Kidney (tissue), 11 donors: Measurements from ENCODE around the gene PDE4DIP. TPM values are rescaled to one million over a fixed set of nuclear protein-coding genes. Genes with fewer than 3 reads are reported as not detected.
"Not testable (repeated sequence)": the region's sequence is repeated elsewhere in the genome, so short reads cannot be mapped to it uniquely, and the experiment has no call there.

Source experiments
- DNase-seq, 5 donors: peaks; one replicate each; pipeline ENCODE4 v3.0.0-alpha.2; 2013 to 2020
- FAIRE-seq: peaks from 2 replicates; lab custom pipeline; 2012; peaks lifted over from hg19 to GRCh38; lab: Jason Lieb, UNC
- H3K27ac ChIP-seq, 2 donors: one replicate each; pipeline ENCODE4 v1.7.0; 2013; ENCODE audit warnings: low read depth in 2 of 2, low read length in 2 of 2, inconsistent platforms in 1 of 2
- H3K27me3 ChIP-seq: one replicate; pipeline ENCODE4 v1.7.1; 2013; ENCODE audit warnings: low read length, inconsistent platforms; ENCODE audit not compliant: control insufficient read depth, insufficient read depth
- H3K36me3 ChIP-seq, 3 donors: one replicate each; pipeline versions ENCODE4 v1.7.0 to v1.7.1; 2013; ENCODE audit warnings: low read length in 3 of 3, control low read depth in 1 of 3, inconsistent platforms in 1 of 3; ENCODE audit not compliant: insufficient read depth in 3 of 3, control insufficient read depth in 2 of 3
- H3K4me1 ChIP-seq, 3 donors: one replicate each; pipeline versions ENCODE4 v1.7.0 to v1.7.1; 2013; ENCODE audit warnings: low read length in 3 of 3, inconsistent platforms in 1 of 3, low read depth in 1 of 3; ENCODE audit not compliant: control insufficient read depth in 2 of 3, insufficient read depth in 2 of 3
- H3K4me3 ChIP-seq, 3 donors: one replicate each; pipeline versions ENCODE4 v1.7.0 to v1.8.1; 2013; ENCODE audit warnings: low read length in 3 of 3, control low read depth in 1 of 3, inconsistent platforms in 1 of 3
- H3K9ac ChIP-seq, 3 donors: one replicate each; pipeline versions ENCODE4 v1.7.0 to v1.7.1; 2013; ENCODE audit warnings: low read length in 3 of 3, control low read depth in 1 of 3, inconsistent platforms in 1 of 3
- H3K9me3 ChIP-seq, 3 donors: one replicate each; pipeline versions ENCODE4 v1.7.0 to v1.7.1; 2013; ENCODE audit warnings: low read length in 3 of 3, control low read depth in 1 of 3, inconsistent platforms in 1 of 3; ENCODE audit not compliant: control insufficient read depth in 2 of 3, insufficient read depth in 1 of 3
- intact Hi-C: fragments of 100-400 bp; cut with DNase I; formaldehyde crosslinking; loops from one replicate; pipeline ENCODE4 v1.11.1; 2022
- polyA plus RNA-seq: library from polyadenylated mRNA; stranded (reverse); fragments of 350-450 nt; fragmentation: Illumina TruSeq; extraction: RNeasy Lipid Tissue Mini Kit (QIAGEN cat#74804); gene quantifications from one replicate; pipeline ENCODE4 v1.2.3, GENCODE V29; 2014; ENCODE audit warnings: low read depth, low replicate concordance; ENCODE audit not compliant: insufficient read depth
- total RNA-seq: library from RNA; stranded (reverse); fragmentation: NEBNext Ultra II Directional; extraction: Animal tissue kit (Norgen Biotek cat#: 25700); gene quantifications from one replicate; pipeline ENCODE4 v1.2.1, GENCODE V29; 2021
- donor health status: control.
- donor health status: control.
- donor health status: DM: yes; HTN: yes; CAD: no.
- donor health status: Normal renal cell carcinoma (clear cell type).

PDE4DIP gene
- total and polyA plus RNA-seq, 2 donors from 2014 or later = 50.1 to 148 TPM

DNA sequence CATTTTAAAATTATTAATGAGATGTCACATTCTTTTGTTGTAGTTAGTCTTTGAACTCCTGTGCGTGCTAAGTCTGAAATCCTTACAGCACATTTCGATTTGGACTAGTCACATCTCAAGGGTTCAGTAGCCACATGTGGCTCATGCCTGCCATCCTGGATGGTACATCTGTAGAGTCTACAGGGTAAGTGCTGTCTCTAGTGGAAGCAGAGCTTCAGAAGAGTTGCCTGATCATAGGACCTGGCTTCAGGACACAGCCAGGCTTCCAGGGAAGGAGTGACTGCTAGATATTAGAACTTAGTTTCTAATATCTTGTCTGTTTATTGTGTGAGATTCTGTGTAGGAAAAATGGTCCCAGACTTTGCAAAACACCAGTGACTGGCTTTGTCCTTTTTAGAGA is 72.0 kb downstream of the PDE4DIP start:
- FAIRE-seq, H3K9ac ChIP-seq, H3K27ac ChIP-seq, H3K4me1 ChIP-seq, H3K4me3 ChIP-seq, DNase-seq, intact Hi-C loops, H3K27me3 ChIP-seq, H3K36me3 ChIP-seq, H3K9me3 ChIP-seq: not testable (repeated sequence)

DNA sequence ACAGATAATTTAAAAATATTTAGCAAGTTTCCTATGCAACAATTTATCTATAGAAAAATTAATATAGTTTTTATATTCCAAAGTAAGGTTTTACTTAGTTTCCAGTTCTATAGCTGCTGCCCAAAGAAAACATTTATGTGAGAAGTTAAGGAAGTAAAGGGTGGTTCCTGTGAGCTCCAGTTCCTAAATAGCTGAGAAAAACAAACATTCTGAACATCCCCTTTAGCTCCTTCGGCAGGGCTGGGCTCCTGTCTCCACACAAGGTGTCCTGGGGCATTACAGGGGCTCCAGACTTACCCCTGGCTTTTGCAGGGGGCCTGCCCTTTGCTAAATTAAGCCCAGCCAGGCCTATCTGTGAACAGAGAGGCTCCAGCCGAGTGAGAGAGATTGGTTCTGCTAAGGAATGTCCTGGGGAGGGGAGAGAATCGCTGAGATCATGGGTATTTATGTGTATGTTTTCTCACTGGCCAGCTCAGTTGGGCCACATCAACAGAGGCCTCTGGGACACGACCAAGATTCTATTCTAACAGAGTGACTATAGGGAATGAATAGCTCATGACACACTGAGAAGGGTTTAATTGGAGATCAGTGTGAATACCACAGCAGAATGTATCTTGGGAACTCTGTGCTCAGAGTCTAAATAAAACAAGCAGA is 72.6 kb downstream of the PDE4DIP start:
- intact Hi-C loops, FAIRE-seq, H3K27ac ChIP-seq: not testable (repeated sequence)

GRCh38 chr1:148918836-148919447 is 74.7 kb downstream of the PDE4DIP start:
- H3K36me3 ChIP-seq, DNase-seq, H3K4me1 ChIP-seq, H3K9ac ChIP-seq, FAIRE-seq, H3K4me3 ChIP-seq, intact Hi-C loops, H3K27me3 ChIP-seq, H3K27ac ChIP-seq, H3K9me3 ChIP-seq: not testable (repeated sequence)

More for the DNA sequence above, 72.6 kb downstream of the PDE4DIP start:
- H3K36me3 ChIP-seq, H3K9ac ChIP-seq, H3K27me3 ChIP-seq, H3K4me3 ChIP-seq, H3K9me3 ChIP-seq, DNase-seq, H3K4me1 ChIP-seq: not testable (repeated sequence)

GRCh38 chr1:148921047-148921446 is 76.8 kb downstream of the PDE4DIP start:
- H3K4me1 ChIP-seq, H3K27ac ChIP-seq, H3K9me3 ChIP-seq, H3K4me3 ChIP-seq, H3K27me3 ChIP-seq, H3K36me3 ChIP-seq, FAIRE-seq, intact Hi-C loops, DNase-seq, H3K9ac ChIP-seq: not testable (repeated sequence)

DNA sequence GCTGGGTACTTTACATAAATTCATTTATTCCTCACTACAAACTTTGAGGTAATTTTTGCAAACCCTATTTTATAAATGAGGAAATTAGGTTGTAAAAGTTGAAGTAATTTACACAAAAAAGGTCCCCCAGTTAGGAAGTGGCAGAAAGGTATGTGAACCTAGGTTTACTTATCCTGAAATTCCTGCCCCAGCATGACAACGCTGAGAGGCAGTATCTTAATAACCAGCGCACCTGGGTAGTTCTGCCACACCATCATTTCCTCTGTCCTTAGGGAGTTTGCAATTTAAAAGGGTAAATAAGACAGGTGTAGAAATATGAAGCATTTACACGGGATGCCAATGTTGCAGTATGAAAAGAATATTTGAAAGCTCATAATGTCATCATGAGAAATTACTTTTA is 79.6 kb downstream of the PDE4DIP start:
- FAIRE-seq, intact Hi-C loops, H3K4me1 ChIP-seq, DNase-seq, H3K27ac ChIP-seq, H3K36me3 ChIP-seq, H3K27me3 ChIP-seq, H3K9me3 ChIP-seq, H3K4me3 ChIP-seq, H3K9ac ChIP-seq: not testable (repeated sequence)

DNA sequence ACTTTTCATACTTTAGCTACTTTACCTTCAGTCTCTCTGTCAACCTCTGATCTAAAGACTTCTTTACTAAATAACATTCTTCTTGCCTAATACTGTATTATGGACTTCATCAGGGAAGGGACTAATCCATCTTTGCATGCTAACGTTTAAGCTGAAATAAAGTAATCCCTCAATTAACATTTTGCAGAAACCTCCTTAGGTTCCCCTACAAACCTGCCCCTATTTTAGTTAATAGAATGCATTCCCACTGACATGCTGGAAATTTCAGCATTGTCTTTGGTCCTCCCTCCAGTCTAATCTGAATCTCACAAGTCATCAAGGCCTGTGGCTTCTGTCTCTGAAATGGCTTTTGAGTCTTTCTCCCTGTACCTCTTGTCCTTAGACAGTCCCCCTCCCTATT is 83.4 kb downstream of the PDE4DIP start:
- H3K9ac ChIP-seq, H3K4me3 ChIP-seq: not testable (repeated sequence)

DNA sequence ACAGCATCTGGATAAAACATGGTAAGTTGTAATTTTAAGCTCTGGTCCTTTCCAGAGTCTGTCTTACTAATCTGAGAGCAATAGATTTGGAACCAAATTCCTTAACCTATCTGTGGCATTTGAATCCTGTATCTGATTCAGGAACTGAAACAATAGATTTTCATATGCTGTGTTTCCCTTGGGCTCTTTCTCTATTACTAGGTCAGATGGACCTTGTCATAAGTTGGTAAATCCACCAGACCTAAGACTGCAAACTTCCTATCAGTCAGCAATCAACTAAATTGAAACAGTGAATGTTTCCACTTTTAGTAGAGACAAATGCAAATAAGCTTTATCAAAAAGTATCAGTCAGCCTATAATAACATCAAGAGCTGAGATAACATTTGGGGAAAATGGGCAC is 85.0 kb downstream of the PDE4DIP start:
- H3K27me3 ChIP-seq, FAIRE-seq, H3K9ac ChIP-seq, intact Hi-C loops, H3K27ac ChIP-seq, H3K4me3 ChIP-seq, H3K4me1 ChIP-seq, DNase-seq, H3K36me3 ChIP-seq, H3K9me3 ChIP-seq: not testable (repeated sequence)

More for the DNA sequence above, 83.4 kb downstream of the PDE4DIP start:
- H3K27ac ChIP-seq, H3K9me3 ChIP-seq, H3K4me1 ChIP-seq, H3K27me3 ChIP-seq, FAIRE-seq, DNase-seq, intact Hi-C loops, H3K36me3 ChIP-seq: not testable (repeated sequence)

GRCh38 chr1:148935381-148936002 is 91.3 kb downstream of the PDE4DIP start:
- H3K27me3 ChIP-seq, intact Hi-C loops, H3K27ac ChIP-seq, FAIRE-seq, H3K9me3 ChIP-seq, DNase-seq, H3K4me1 ChIP-seq, H3K9ac ChIP-seq, H3K4me3 ChIP-seq, H3K36me3 ChIP-seq: not testable (repeated sequence)
